A549 treated with Hydrocortisone at 1 μM for 4 hours (cell line): ENCODE results near the gene CHMP3. TPM values are rescaled to one million over a fixed set of nuclear protein-coding genes. Genes with fewer than 3 reads are reported as not detected.

Source experiments
- total RNA-seq: library from RNA; stranded (reverse); fragments of 200-300 nt; extraction: Qiagen RNA extraction; gene quantifications from 5 replicates; pipeline ENCODE4 v1.2.3, GENCODE V29; 2022

CHMP3 gene
- total RNA-seq: 116 to 149 TPM (median 121 TPM) in 5 replicates

GRCh38 chr2:86562922-86563649 lies at the start of gene CHMP3:
Gene CHMP3 (minus strand): TSS chr2:86563443. CDS start chr2:86563348, 95 bp downstream.

Other genes starting within 250 kb of the CHMP3 start
- gene REEP1, start 225.8 kb downstream of the CHMP3 start, total RNA-seq: 0.88 to 1.2 TPM (median 1.1 TPM) in 5 replicates
- 15.5 to 30.4 TPM (median 22.5 TPM) in 5 replicates for gene KDM3A, start 122.1 kb downstream of the CHMP3 start, total RNA-seq
- 54.4 to 72.8 TPM (median 62.7 TPM) in 5 replicates for gene RNF103, start 60.4 kb upstream of the CHMP3 start, total RNA-seq
- gene RMND5A, start 156.8 kb upstream of the CHMP3 start, total RNA-seq: 21.7 to 29.2 TPM (median 26.3 TPM) in 5 replicates
- gene CD8A, start 227.5 kb upstream of the CHMP3 start, total RNA-seq: 0.20 to 0.47 TPM (median 0.32 TPM) in 5 replicates